B cell (primary cell): Measurements from ENCODE around the gene ICE2. TPM values are rescaled to one million over a fixed set of nuclear protein-coding genes. Genes with fewer than 3 reads are reported as not detected.

Experiments
- ATAC-seq: fragments of 200-7000 bp; cut with Tn5 transposase; one replicate; pipeline ENCODE4 v1.10.0; 2021; ENCODE audit warnings: low read depth, mild to moderate bottlenecking, moderate number of reproducible peaks, moderate library complexity
- CTCF ChIA-PET: fragments of 350-600 bp; sonication (Branson Sonifier 250); formaldehyde crosslinking; loops from one replicate; lab custom pipeline; 2021; ENCODE audit warnings: antibody characterized with exemption, inconsistent platforms; lab: Charles Lee
- POLR2A ChIA-PET: fragments of 350-600 bp; sonication (Branson Sonifier 250); formaldehyde crosslinking; loops from one replicate; lab custom pipeline; 2021; ENCODE audit warnings: antibody characterized with exemption; lab: Charles Lee
- DNase-seq: peaks from one replicate; pipeline ENCODE4 v3.0.0; 2013
- H2AFZ ChIP-seq: 2 replicates; pipeline ENCODE4 v1.6.1; 2012; ENCODE audit warnings: mild to moderate bottlenecking, low read depth, low read length; ENCODE audit not compliant: insufficient read depth, poor library complexity, severe bottlenecking
- H3K27ac ChIP-seq, 2 donors: 1 replicate in 1 of 2; 2 replicates in 1 of 2; pipeline ENCODE4 v1.5.1; 2012 to 2013; ENCODE audit warnings: low read length in 2 of 2, mild to moderate bottlenecking in 2 of 2, moderate library complexity in 1 of 2
- H3K27me3 ChIP-seq, 4 experiments: fragments of 200-600 bp in 1 of 4; sonication (generic) in 1 of 4; replicated peaks in 1 of 4; 1 replicate in 2 of 4; 2 replicates in 2 of 4; pipeline versions ENCODE4 v1.6.1 to v1.7.0; 2013 to 2016; ENCODE audit warnings: low read length in 3 of 4, mild to moderate bottlenecking in 2 of 4, mixed read lengths in 1 of 4, moderate library complexity in 1 of 4; ENCODE audit not compliant: insufficient read depth in 4 of 4, control insufficient read depth in 3 of 4; ENCODE audit errors: control extremely low read depth in 1 of 4
- H3K36me3 ChIP-seq, 2 experiments: replicated peaks in 1 of 2; 1 replicate in 1 of 2; 2 replicates in 1 of 2; pipeline versions ENCODE4 v1.6.1 to v1.7.1; 2013; ENCODE audit warnings: low read length in 1 of 2; ENCODE audit not compliant: insufficient read depth in 2 of 2, control insufficient read depth in 1 of 2; ENCODE audit errors: control extremely low read depth in 1 of 2, extremely low read depth in 1 of 2
- H3K4me1 ChIP-seq, 2 donors: fragments of 200-600 bp in 1 of 2; sonication (generic) in 1 of 2; 1 replicate in 1 of 2; 2 replicates in 1 of 2; pipeline versions ENCODE4 v1.5.1 to v1.6.1; 2013 to 2017; ENCODE audit warnings: low read length in 2 of 2; ENCODE audit not compliant: control insufficient read depth in 2 of 2, insufficient read depth in 2 of 2
- H3K4me2 ChIP-seq: replicated peaks from 2 replicates; pipeline ENCODE3; 2012; ENCODE audit warnings: mild to moderate bottlenecking, low read depth, low read length; ENCODE audit not compliant: poor library complexity, severe bottlenecking
- H3K4me3 ChIP-seq, 5 experiments: fragments of 200-600 bp in 1 of 5; sonication (generic) in 1 of 5; 1 replicate in 3 of 5; 2 replicates in 2 of 5; pipeline versions ENCODE4 v1.5.1 to v1.7.0; 2011 to 2016; ENCODE audit warnings: low read length in 4 of 5, mild to moderate bottlenecking in 4 of 5, low read depth in 2 of 5, control low read depth in 1 of 5, moderate library complexity in 1 of 5; ENCODE audit not compliant: insufficient read depth in 1 of 5; ENCODE audit errors: control extremely low read depth in 1 of 5, extremely low read depth in 1 of 5
- H3K79me2 ChIP-seq: fragments of 200-600 bp; sonication (generic); one replicate; pipeline ENCODE4 v1.6.0; 2016; ENCODE audit warnings: low read length; ENCODE audit not compliant: control insufficient read depth, insufficient read depth
- H3K9ac ChIP-seq: fragments of 200-600 bp; sonication (generic); 2 replicates; pipeline ENCODE4 v1.6.1; 2017; ENCODE audit warnings: mild to moderate bottlenecking, low read length, moderate library complexity
- H3K9me3 ChIP-seq, 3 donors: one replicate each; pipeline versions ENCODE4 v1.6.1 to v1.7.1; 2013; ENCODE audit warnings: low read length in 2 of 3; ENCODE audit not compliant: control insufficient read depth in 2 of 3, insufficient read depth in 1 of 3; ENCODE audit errors: control extremely low read depth in 1 of 3
- H4K20me1 ChIP-seq: 2 replicates; pipeline ENCODE4 v1.6.0; 2012; ENCODE audit warnings: mild to moderate bottlenecking, low read length; ENCODE audit not compliant: insufficient read depth, control insufficient read depth, poor library complexity, severe bottlenecking
- H3K27ac Mint-ChIP-seq: one replicate; pipeline ENCODE4 v1.8.0; 2021; ENCODE audit warnings: mixed read lengths
- H3K27me3 Mint-ChIP-seq: one replicate; pipeline ENCODE4 v1.8.0; 2021; ENCODE audit warnings: mixed read lengths
- H3K4me1 Mint-ChIP-seq: one replicate; pipeline ENCODE4 v1.8.0; 2021; ENCODE audit warnings: mixed read lengths
- H3K4me3 Mint-ChIP-seq: one replicate; pipeline ENCODE4 v1.8.0; 2021; ENCODE audit warnings: mixed read lengths
- H3K9me3 Mint-ChIP-seq: one replicate; pipeline ENCODE4 v1.8.0; 2022; ENCODE audit warnings: mixed read lengths; ENCODE audit not compliant: insufficient read depth
- CTCF ChIP-seq: fragments of 200-600 bp; IDR thresholded peaks from one replicate; pipeline ENCODE4 v1.8.0; 2022; ENCODE audit warnings: antibody characterized with exemption, mild to moderate bottlenecking
- EZH2 ChIP-seq: IDR thresholded peaks from 2 replicates; pipeline ENCODE4 v1.6.1; 2012; ENCODE audit warnings: borderline replicate concordance, low read depth, mild to moderate bottlenecking, moderate library complexity, low read length; ENCODE audit not compliant: insufficient read depth, poor library complexity, severe bottlenecking
- WGBS: methylation state at CpG from one replicate; pipeline ENCODE4 v1.1.5; 2013; ENCODE audit warnings: missing lambda C conversion rate; ENCODE audit not compliant: insufficient coverage; 5-methylcytosine and 5-hydroxymethylcytosine counted together
- intact Hi-C: fragments of 100-400 bp; cut with micrococcal nuclease; formaldehyde crosslinking; loops from one replicate; pipeline ENCODE4 v1.10.0; 2022
- polyA plus RNA-seq: library from polyadenylated mRNA; depleted of rRNA; stranded (reverse); fragments of >200 nt; gene quantifications from 2 replicates; pipeline ENCODE4 v1.2.3, GENCODE V29; 2012
- total RNA-seq, 2 donors: library from RNA; stranded (reverse); fragments of 120-200 nt in 1 of 2; gene quantifications; 1 replicate in 1 of 2; 2 replicates in 1 of 2; pipeline versions ENCODE4 v1.2.3 to v1.2.4, GENCODE V29; 2013 to 2022

The ICE2 gene
- total and polyA plus RNA-seq, 2 donors (not counting 1 experiment from before 2014, with no cell fraction given), result 19.0 to 71.2 TPM

GRCh38 chr15:60448668-60449360, 30.1 kb downstream of the ICE2 start:
- POLR2A ChIA-PET, result interaction anchor here (0.6 kb wide), 1 partner anchor 34 kb away, joined by 3 read pairs; no protein-coding TSS in a partner anchor
- no peak overlapping the region for H3K4me3 Mint-ChIP-seq
- Histone ChIP-seq H3K27me3 (no peaks in the 10 kb centered on the region), H3K9me3 (no peaks in the 10 kb centered on the region), H3K4me2 (no peak overlapping the region), H3K9ac (no peak overlapping the region), H3K4me1 (no peaks in the 10 kb centered on the region), H3K36me3 (peaks cover 1 to 41% of the 10 kb centered on the region in 2 experiments), H3K4me3 (no peak overlapping the region), H2AFZ (no peak overlapping the region), H3K27ac (no peak overlapping the region), H3K79me2 (no peaks in the 10 kb centered on the region), H4K20me1 (no peaks in the 10 kb centered on the region)
- no peaks in the 10 kb centered on the region for H3K4me1 Mint-ChIP-seq
- CTCF ChIA-PET, result interaction anchor here (1.5 kb wide), 1 partner anchor 88 kb away, joined by 6 read pairs; no protein-coding TSS in a partner anchor
- no peaks in the 10 kb centered on the region for H3K9me3 Mint-ChIP-seq
- intact Hi-C loops, result no loop called here
- 100% methylated on average over 2 of the region's 5 CpGs for WGBS
- no peak for ATAC-seq
- H3K27me3 Mint-ChIP-seq, result no peaks in the 10 kb centered on the region
- DNase-seq, result no peak
- no peak for TF ChIP-seq EZH2
- TF ChIP-seq CTCF, result no peak
- H3K27ac Mint-ChIP-seq, result no peak overlapping the region

DNA sequence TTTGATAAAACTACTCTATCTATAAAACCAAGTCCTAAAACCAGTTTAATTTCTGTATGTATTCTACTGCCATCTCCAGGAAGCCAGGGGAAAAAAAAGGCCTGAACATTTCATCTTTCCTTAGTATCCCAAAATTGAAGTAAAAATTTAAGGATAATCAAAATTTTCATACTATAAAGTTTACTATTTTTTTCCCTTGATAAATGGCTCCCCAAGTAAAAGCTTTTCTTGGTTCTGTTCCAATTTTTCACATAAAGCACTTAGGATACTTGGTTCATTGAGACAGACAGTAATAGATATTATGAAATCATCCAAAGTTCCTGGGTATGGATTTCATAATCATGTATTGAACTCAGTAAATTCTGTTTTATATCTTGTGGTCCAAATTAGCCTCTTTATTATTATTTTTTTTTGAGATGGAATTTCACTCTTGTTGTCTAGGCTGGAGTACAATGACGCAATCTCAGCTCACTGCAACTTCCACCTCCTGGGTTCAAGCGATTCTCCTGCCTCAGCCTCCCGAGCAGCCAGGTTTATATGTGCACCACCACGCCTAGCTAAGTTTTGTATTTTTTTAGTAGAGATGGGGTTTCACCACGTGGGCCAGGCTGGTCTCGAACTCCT, 34.5 kb downstream of the ICE2 start:
- no peak for DNase-seq
- H3K4me3 Mint-ChIP-seq, result no peak overlapping the region
- POLR2A ChIA-PET, result no interaction called here

More for the DNA sequence above, 34.5 kb downstream of the ICE2 start:
- H3K4me2 ChIP-seq, result no peak overlapping the region
- no peak overlapping the region for H2AFZ ChIP-seq
- intact Hi-C loops, result loop anchor here (1.0 kb wide), 1 partner anchor 85 kb away; no protein-coding TSS in a partner anchor
- H3K4me1 ChIP-seq, result no peaks in the 10 kb centered on the region
- TF ChIP-seq EZH2 (no peak), CTCF (peak; percentile 30)
- no peak overlapping the region for H3K27ac ChIP-seq
- H3K27me3 Mint-ChIP-seq, result no peaks in the 10 kb centered on the region
- no peaks in the 10 kb centered on the region for H3K4me1 Mint-ChIP-seq
- H3K36me3 ChIP-seq, result peaks cover 6 to 37% of the 10 kb centered on the region in 2 experiments
- CTCF ChIA-PET, result interaction anchor here (1.2 to 3.2 kb wide), 6 partner anchors 21 to 751 kb away, joined by 3 to 32 read pairs (median 4); no protein-coding TSS in a partner anchor
- no peak overlapping the region for H3K9ac ChIP-seq
- H3K9me3 ChIP-seq, result no peaks in the 10 kb centered on the region
- H3K9me3 Mint-ChIP-seq, result no peaks in the 10 kb centered on the region
- H3K27me3 ChIP-seq, result no peaks in the 10 kb centered on the region
- 84% methylated on average over 5 of the region's 6 CpGs for WGBS
- ATAC-seq, result no peak
- no peaks in the 10 kb centered on the region for H3K79me2 ChIP-seq
- H3K4me3 ChIP-seq, result no peak overlapping the region
- no peak overlapping the region for H3K27ac Mint-ChIP-seq
- no peaks in the 10 kb centered on the region for H4K20me1 ChIP-seq
